ENCODE results near the gene USP49.

DNA sequence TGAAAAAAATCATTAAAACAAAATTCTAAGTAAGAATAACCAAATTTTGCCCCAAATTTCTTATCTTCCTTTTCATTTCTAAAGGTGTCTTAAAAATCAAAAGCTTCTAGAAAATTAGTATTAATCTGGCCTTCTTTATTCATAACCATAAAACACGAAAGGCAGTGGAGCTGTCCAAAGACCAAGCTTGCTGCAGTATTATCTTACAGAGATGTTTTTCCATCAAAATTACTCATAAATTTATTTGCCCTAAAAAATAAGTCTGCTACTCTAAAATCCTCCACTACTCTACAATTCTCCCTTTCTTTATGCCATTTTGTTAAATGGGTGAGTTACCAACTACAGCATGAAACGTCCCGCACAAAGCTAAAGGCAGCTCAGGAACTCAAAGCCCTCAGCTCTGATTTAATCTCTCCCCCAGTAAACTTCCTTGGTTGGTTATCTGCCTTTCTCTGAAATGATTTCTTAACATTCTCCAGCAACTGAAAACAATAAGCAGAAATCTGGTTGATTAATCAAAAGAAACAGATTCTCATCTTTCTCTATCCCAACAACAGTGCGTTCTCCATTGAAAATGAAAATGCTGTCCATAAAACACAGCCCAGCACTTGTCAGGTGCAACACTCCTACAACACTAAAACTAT is 2.1 kb downstream of the USP49 start:
- no peak for TF ChIP-seq GATA2 (IDR thresholded peaks at IDR 0.05; ENCODE audit: low read depth, low read length)
- no peak for TF ChIP-seq GATA3 (IDR thresholded peaks at IDR 0.05; ENCODE audit: low read depth, low read length)
